Adrenal gland (tissue), 12 donors: ENCODE data around the gene TMEM184B. TPM values are rescaled to one million over a fixed set of nuclear protein-coding genes. Genes with fewer than 3 reads are reported as not detected.

Source experiments
- DNase-seq, 7 donors: peaks; one replicate each; pipeline ENCODE4 v3.0.0-alpha.2; 2019 to 2020
- H3K27ac ChIP-seq, 5 donors: fragments of 200-600 bp; sonication (generic) in 4 of 5; 1 replicate in 3 of 5; 2 replicates in 2 of 5; pipeline versions ENCODE4 v1.5.1 to v1.8.0; 2016 to 2020; ENCODE audit warnings: mild to moderate bottlenecking in 1 of 5
- H3K27me3 ChIP-seq: fragments of 200-600 bp; 2 replicates; pipeline ENCODE4 v1.8.0; 2021
- H3K36me3 ChIP-seq, 2 donors: fragments of 200-600 bp; replicated peaks in 1 of 2; 1 replicate in 1 of 2; 2 replicates in 1 of 2; pipeline versions ENCODE4 v1.5.1 to v1.8.0; 2018 to 2022
- H3K4me1 ChIP-seq, 2 donors: fragments of 200-600 bp; replicated peaks in 1 of 2; 1 replicate in 1 of 2; 2 replicates in 1 of 2; pipeline versions ENCODE4 v1.5.1 to v1.8.0; 2018 to 2021
- H3K4me3 ChIP-seq, 4 donors: fragments of 200-600 bp; sonication (generic) in 3 of 4; one replicate each; pipeline ENCODE4 v1.5.1; 2016 to 2018
- H3K9me3 ChIP-seq, 3 donors: fragments of 200-600 bp; sonication (generic) in 1 of 3; replicated peaks in 1 of 3; 1 replicate in 2 of 3; 2 replicates in 1 of 3; pipeline versions ENCODE4 v1.5.1 to v1.8.0; 2016 to 2021
- CTCF ChIP-seq, 6 experiments: fragments of 450-650 bp in 4 of 6; fragments of 200-600 bp in 2 of 6; sonication (generic) in 1 of 6; IDR thresholded peaks; 1 replicate in 5 of 6; 2 replicates in 1 of 6; pipeline versions ENCODE4 v1.5.1 to v1.8.0; 2016 to 2021; ENCODE audit warnings: antibody characterized with exemption in 6 of 6, mild to moderate bottlenecking in 2 of 6, moderate library complexity in 1 of 6
- POLR2A ChIP-seq, 2 donors: fragments of 450-650 bp; IDR thresholded peaks; one replicate each; pipeline ENCODE4 v1.6.1; 2017; ENCODE audit warnings: antibody characterized with exemption in 2 of 2, mild to moderate bottlenecking in 2 of 2, moderate library complexity in 1 of 2
- WGBS, 4 donors: extraction: QIAGEN DNeasy Blood & Tissue Kit in 2 of 4; methylation state at CpG; one replicate each; pipeline versions ENCODE4 v1.1.5 to v1.1.7; 2013 to 2017; 5-methylcytosine and 5-hydroxymethylcytosine counted together
- intact Hi-C, 2 donors: fragments of 100-400 bp; cut with DNase I; formaldehyde crosslinking; loops; one replicate each; pipeline versions ENCODE4 v1.14.1 to v1.15.0; 2022 to 2023
- polyA plus RNA-seq, 3 donors: library from polyadenylated mRNA; stranded (reverse); fragments of 200-250 nt in 2 of 3; fragments of 350-450 nt in 1 of 3; fragmentation: Illumina TruSeq in 1 of 3; extraction: RNeasy Lipid Tissue Mini Kit (QIAGEN cat#74804) in 1 of 3; gene quantifications; one replicate each; pipeline ENCODE4 v1.2.3, GENCODE V29; 2013 to 2014
- total RNA-seq, 9 donors: library from RNA; depleted of rRNA in 4 of 9; stranded (reverse); fragments of >200 nt in 4 of 9; fragments of 120-200 nt in 1 of 9; fragmentation: NEBNext Ultra II Directional in 1 of 9; extraction: Animal tissue kit (Norgen Biotek cat#: 25700) in 1 of 9; gene quantifications; one replicate each; pipeline versions ENCODE4 v1.1.0 to v1.2.4, GENCODE V29; 2013 to 2023
- donor health status: healthy with polysubstance abuse.
- donor health status: Bipolar disorder and iron deficiency.
- donor health status: DM: yes; HTN: yes; CAD: no.
- donor health status: DM: no; HTN: no; CAD: no.
- donor health status: DM: no; HTN: no; CAD: no.
- donor health status: DM: yes; HTN: yes; CAD: no.

TMEM184B gene
- total and polyA plus RNA-seq, 12 donors, result 7.1 to 107 (median 43.8) TPM

GRCh38 chr22:38204784-38205183, 68.0 kb downstream of the TMEM184B start:
- peak in 1 of 7 donors; percentile 17 for DNase-seq
- H3K4me1 ChIP-seq, result peaks cover 0 to 15% of the 10 kb centered on the region in 2 donors
- intact Hi-C loops, result no loop called here
- peak overlapping the region in 2 of 5 donors; percentile 98 to 99 for H3K27ac ChIP-seq
- WGBS, 4 donors, result 78 to 83% (median 81%) methylated on average over 7 of the region's 7 CpGs
- H3K27me3 ChIP-seq, result no peaks in the 10 kb centered on the region
- H3K4me3 ChIP-seq, result no peak overlapping the region
- no peak for TF ChIP-seq CTCF (IDR thresholded peaks at IDR 0.05)
- no peak for TF ChIP-seq POLR2A (IDR thresholded peaks at IDR 0.05)
- no peaks in the 10 kb centered on the region for H3K9me3 ChIP-seq
- H3K36me3 ChIP-seq, result no peaks in the 10 kb centered on the region

- DNase-seq, result peak in 1 of 7 donors; percentile 24
- 86 to 100% (median 93%) methylated on average over 2 to 3 of the region's 3 CpGs for WGBS, 4 donors
- Histone ChIP-seq H3K36me3 (no peaks in the 10 kb centered on the region), H3K4me3 (no peak overlapping the region), H3K27me3 (no peaks in the 10 kb centered on the region), H3K4me1 (peaks cover 0 to 15% of the 10 kb centered on the region in 2 donors), H3K27ac (peak overlapping the region in 3 of 5 donors; percentile 7 to 99 (median 98)), H3K9me3 (no peaks in the 10 kb centered on the region)
- intact Hi-C loops, result no loop called here
- no peak for TF ChIP-seq POLR2A (IDR thresholded peaks at IDR 0.05)
- TF ChIP-seq CTCF (IDR thresholded peaks at IDR 0.05), result no peak
These were observed 68.8 kb downstream of the TMEM184B start for GRCh38 chr22:38203855-38204514.

GRCh38 chr22:38203090-38203810, 69.6 kb downstream of the TMEM184B start:
- H3K4me1 ChIP-seq, result peaks cover 0 to 15% of the 10 kb centered on the region in 2 donors
- 6 to 10% (median 8%) methylated on average over 10 to 19 of the region's 19 CpGs for WGBS, 4 donors
- H3K27me3 ChIP-seq, result no peaks in the 10 kb centered on the region
- no peaks in the 10 kb centered on the region for H3K36me3 ChIP-seq
- peak overlapping the region in 3 of 4 donors; percentile 65 to 90 (median 80) for H3K4me3 ChIP-seq
- peak; percentile 43 to 81 (median 65) for DNase-seq
- intact Hi-C loops, result no loop called here
- no peaks in the 10 kb centered on the region for H3K9me3 ChIP-seq
- TF ChIP-seq POLR2A (IDR thresholded peaks at IDR 0.05) (no peak), CTCF (IDR thresholded peaks at IDR 0.05) (no peak)
- peak overlapping the region in 4 of 5 donors; percentile 94 to 99 (median 98) for H3K27ac ChIP-seq

GRCh38 chr22:38202437-38203089, 70.2 kb downstream of the TMEM184B start:
- intact Hi-C loops, result no loop called here
- Histone ChIP-seq H3K9me3 (no peaks in the 10 kb centered on the region), H3K36me3 (no peaks in the 10 kb centered on the region), H3K4me3 (peak overlapping the region; percentile 20 to 90 (median 72)), H3K4me1 (peaks cover 0 to 15% of the 10 kb centered on the region in 2 donors), H3K27me3 (no peaks in the 10 kb centered on the region), H3K27ac (peak overlapping the region; percentile 76 to 99 (median 98))
- TF ChIP-seq POLR2A (IDR thresholded peaks at IDR 0.05) (no peak), CTCF (IDR thresholded peaks at IDR 0.05) (peak in 4 of 6 experiments; percentile 13 to 33 (median 26))
- DNase-seq, result peak; percentile 80 to 94 (median 90)
- 0 to 2% (median 1%) methylated on average over 19 to 74 of the region's 74 CpGs; no CpG with 5 or more reads in 1 of the 4 donors for WGBS, 4 donors
